Neural progenitor cell (in vitro differentiated cells): Measurements from ENCODE around the gene ETHE1. TPM values are rescaled to one million over a fixed set of nuclear protein-coding genes. Genes with fewer than 3 reads are reported as not detected.
A peak's percentile ranks its signal among the peaks of the same experiment; 100 is the strongest.

ENCODE experiments used
- DNase-seq: peaks from one replicate; pipeline ENCODE4 v3.0.0-alpha.2; 2016; ENCODE audit warnings: low spot score
- H2AFZ ChIP-seq: fragments of 200-600 bp; sonication (generic); replicated peaks from 2 replicates; pipeline ENCODE4 v1.6.1; 2016; ENCODE audit warnings: antibody characterized with exemption
- H3F3A ChIP-seq: fragments of 200-600 bp; sonication (generic); 2 replicates; pipeline ENCODE4 v1.6.1; 2016; ENCODE audit warnings: antibody characterized with exemption, low read depth
- H3K27ac ChIP-seq: fragments of 200-600 bp; sonication (generic); 2 replicates; pipeline ENCODE4 v1.5.1; 2016; ENCODE audit warnings: mild to moderate bottlenecking
- H3K27me3 ChIP-seq: fragments of 200-600 bp; sonication (generic); 2 replicates; pipeline ENCODE4 v1.6.1; 2016; ENCODE audit warnings: mild to moderate bottlenecking, moderate library complexity
- H3K36me3 ChIP-seq: fragments of 200-600 bp; sonication (generic); 2 replicates; pipeline ENCODE4 v1.5.1; 2016
- H3K4me1 ChIP-seq: fragments of 200-600 bp; sonication (generic); 2 replicates; pipeline ENCODE4 v1.6.1; 2016; ENCODE audit warnings: mixed run types
- H3K4me2 ChIP-seq: fragments of 200-600 bp; sonication (generic); 2 replicates; pipeline ENCODE4 v1.6.1; 2016
- H3K4me3 ChIP-seq: fragments of 200-600 bp; sonication (generic); 2 replicates; pipeline ENCODE4 v1.5.1; 2016
- H3K79me2 ChIP-seq: fragments of 200-600 bp; sonication (generic); 2 replicates; pipeline ENCODE4 v1.6.1; 2016; ENCODE audit warnings: low read depth
- H3K9ac ChIP-seq: fragments of 200-600 bp; sonication (generic); 2 replicates; pipeline ENCODE4 v1.6.1; 2016
- H3K9me3 ChIP-seq: fragments of 200-600 bp; sonication (generic); 2 replicates; pipeline ENCODE4 v1.5.1; 2016; ENCODE audit warnings: low read depth
- H4K20me1 ChIP-seq: fragments of 200-600 bp; sonication (generic); 2 replicates; pipeline ENCODE4 v1.6.1; 2016; ENCODE audit warnings: low read depth
- H3K27ac Mint-ChIP-seq: 3 replicates; pipeline ENCODE4 v1.8.0; 2021; ENCODE audit warnings: mixed read lengths
- H3K27me3 Mint-ChIP-seq: 2 replicates; pipeline ENCODE4 v1.8.0; 2022; ENCODE audit warnings: low read depth, mild to moderate bottlenecking, inconsistent platforms, moderate library complexity, mixed read lengths; ENCODE audit not compliant: insufficient read depth
- H3K36me3 Mint-ChIP-seq: 3 replicates; pipeline ENCODE4 v1.8.0; 2021; ENCODE audit warnings: mixed read lengths
- H3K4me1 Mint-ChIP-seq: 3 replicates; pipeline ENCODE4 v1.8.0; 2021; ENCODE audit warnings: mixed read lengths
- H3K4me3 Mint-ChIP-seq: 3 replicates; pipeline ENCODE4 v1.8.0; 2021; ENCODE audit warnings: mild to moderate bottlenecking, moderate library complexity, mixed read lengths
- H3K9me3 Mint-ChIP-seq: 3 replicates; pipeline ENCODE4 v1.8.0; 2020; ENCODE audit warnings: mixed read lengths
- EZH2 ChIP-seq: fragments of 200-600 bp; sonication (generic); IDR thresholded peaks from 2 replicates; pipeline ENCODE4 v1.6.1; 2017; ENCODE audit warnings: antibody characterized with exemption, mild to moderate bottlenecking, moderate library complexity
- EZH2phosphoT487 ChIP-seq: fragments of 200-600 bp; sonication (generic); IDR thresholded peaks from 2 replicates; pipeline ENCODE4 v1.6.1; 2017; ENCODE audit warnings: antibody characterized with exemption
- total RNA-seq: library from RNA; depleted of rRNA; stranded (reverse); fragments of >200 nt; gene quantifications from 2 replicates; pipeline ENCODE4 v1.2.3, GENCODE V29; 2015; ENCODE audit warnings: low replicate concordance
- TF ChIP-seq, protein P1 (sequence below): fragments of 200-600 bp; sonication (generic); IDR thresholded peaks from 2 replicates; pipeline ENCODE4 v1.5.1; 2017; ENCODE audit warnings: antibody characterized with exemption, mild to moderate bottlenecking

ETHE1 gene
- total RNA-seq, 1 donor from 2014 or later: 13.6 TPM

GRCh38 chr19:43503501-43504425 is 23.2 kb downstream of the ETHE1 start:
- H3K36me3 Mint-ChIP-seq: peaks cover 7% of the 10 kb centered on the region

DNA sequence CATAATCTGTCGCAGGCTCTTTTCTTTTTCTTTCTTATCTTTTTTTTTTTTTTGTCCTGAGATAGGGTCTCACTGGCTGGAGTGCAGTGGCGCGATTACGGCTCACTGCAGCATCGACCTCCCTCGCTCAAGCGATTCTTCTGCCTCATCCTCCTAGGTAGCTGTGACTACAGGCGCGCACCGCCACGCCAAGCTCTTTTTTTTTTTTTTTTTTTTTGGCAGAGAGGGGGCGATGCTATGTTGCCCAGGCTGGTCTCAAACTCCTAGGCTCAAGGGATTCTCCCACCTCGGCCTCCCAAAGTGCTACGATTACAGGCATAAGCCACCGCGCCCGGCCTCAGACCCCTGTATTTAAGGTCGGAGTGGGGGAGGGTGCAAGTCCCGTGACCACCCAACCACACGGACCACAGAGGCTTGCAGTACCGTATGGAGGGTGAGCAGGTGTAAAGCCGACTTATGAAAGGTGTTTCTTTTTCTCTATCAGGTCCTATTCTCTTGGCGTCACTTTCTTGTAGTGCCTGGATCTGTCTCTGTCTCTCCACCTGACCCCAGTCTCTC is 24.5 kb downstream of the ETHE1 start:
- H3K27ac ChIP-seq: no peak overlapping the region
- Mint-ChIP-seq H3K9me3 (no peaks in the 10 kb centered on the region), H3K4me3 (peak overlapping the region; percentile 84), H3K4me1 (peaks cover 17% of the 10 kb centered on the region), H3K27ac (no peak overlapping the region), H3K27me3 (peaks cover 12% of the 10 kb centered on the region), H3K36me3 (peaks cover 5% of the 10 kb centered on the region)
- H3F3A ChIP-seq: peaks cover 22% of the 10 kb centered on the region
- H4K20me1 ChIP-seq: no peaks in the 10 kb centered on the region
- no peaks in the 10 kb centered on the region for H3K36me3 ChIP-seq
- no peak overlapping the region for H3K9ac ChIP-seq
- no peaks in the 10 kb centered on the region for H3K9me3 ChIP-seq
- H3K79me2 ChIP-seq: no peaks in the 10 kb centered on the region
- H3K4me1 ChIP-seq: peaks cover 5% of the 10 kb centered on the region
- H3K27me3 ChIP-seq: peaks cover 12% of the 10 kb centered on the region
- TF ChIP-seq EZH2: no peak
- TF ChIP-seq, protein P1, sequence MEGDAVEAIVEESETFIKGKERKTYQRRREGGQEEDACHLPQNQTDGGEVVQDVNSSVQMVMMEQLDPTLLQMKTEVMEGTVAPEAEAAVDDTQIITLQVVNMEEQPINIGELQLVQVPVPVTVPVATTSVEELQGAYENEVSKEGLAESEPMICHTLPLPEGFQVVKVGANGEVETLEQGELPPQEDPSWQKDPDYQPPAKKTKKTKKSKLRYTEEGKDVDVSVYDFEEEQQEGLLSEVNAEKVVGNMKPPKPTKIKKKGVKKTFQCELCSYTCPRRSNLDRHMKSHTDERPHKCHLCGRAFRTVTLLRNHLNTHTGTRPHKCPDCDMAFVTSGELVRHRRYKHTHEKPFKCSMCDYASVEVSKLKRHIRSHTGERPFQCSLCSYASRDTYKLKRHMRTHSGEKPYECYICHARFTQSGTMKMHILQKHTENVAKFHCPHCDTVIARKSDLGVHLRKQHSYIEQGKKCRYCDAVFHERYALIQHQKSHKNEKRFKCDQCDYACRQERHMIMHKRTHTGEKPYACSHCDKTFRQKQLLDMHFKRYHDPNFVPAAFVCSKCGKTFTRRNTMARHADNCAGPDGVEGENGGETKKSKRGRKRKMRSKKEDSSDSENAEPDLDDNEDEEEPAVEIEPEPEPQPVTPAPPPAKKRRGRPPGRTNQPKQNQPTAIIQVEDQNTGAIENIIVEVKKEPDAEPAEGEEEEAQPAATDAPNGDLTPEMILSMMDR: no peak
- no peak for TF ChIP-seq EZH2phosphoT487
- no peak for DNase-seq
- H2AFZ ChIP-seq: no peak overlapping the region
- no peak overlapping the region for H3K4me3 ChIP-seq
- H3K4me2 ChIP-seq: no peak overlapping the region

More at GRCh38 chr19:43503501-43504425, 23.2 kb downstream of the ETHE1 start:
- peak overlapping the region; percentile 95 for H2AFZ ChIP-seq
- Mint-ChIP-seq H3K9me3 (no peaks in the 10 kb centered on the region), H3K27me3 (peaks cover 12% of the 10 kb centered on the region), H3K27ac (no peak overlapping the region), H3K4me1 (peaks cover 17% of the 10 kb centered on the region), H3K4me3 (peak overlapping the region; percentile 84)
- H3K9me3 ChIP-seq: no peaks in the 10 kb centered on the region
- peak; percentile 99 for DNase-seq
- H3K4me1 ChIP-seq: peaks cover 5% of the 10 kb centered on the region
- no peaks in the 10 kb centered on the region for H3K36me3 ChIP-seq
- peak overlapping the region; percentile 98 for H3K4me2 ChIP-seq
- no peak overlapping the region for H3K27ac ChIP-seq
- H3F3A ChIP-seq: peaks cover 22% of the 10 kb centered on the region
- H3K9ac ChIP-seq: peak overlapping the region; percentile 15
- peaks cover 12% of the 10 kb centered on the region for H3K27me3 ChIP-seq
- no peaks in the 10 kb centered on the region for H3K79me2 ChIP-seq
- peak overlapping the region; percentile 72 for H3K4me3 ChIP-seq
- H4K20me1 ChIP-seq: no peaks in the 10 kb centered on the region
- TF ChIP-seq EZH2 (no peak), EZH2phosphoT487 (no peak)
- TF ChIP-seq, protein P1: peak; percentile 60

DNA sequence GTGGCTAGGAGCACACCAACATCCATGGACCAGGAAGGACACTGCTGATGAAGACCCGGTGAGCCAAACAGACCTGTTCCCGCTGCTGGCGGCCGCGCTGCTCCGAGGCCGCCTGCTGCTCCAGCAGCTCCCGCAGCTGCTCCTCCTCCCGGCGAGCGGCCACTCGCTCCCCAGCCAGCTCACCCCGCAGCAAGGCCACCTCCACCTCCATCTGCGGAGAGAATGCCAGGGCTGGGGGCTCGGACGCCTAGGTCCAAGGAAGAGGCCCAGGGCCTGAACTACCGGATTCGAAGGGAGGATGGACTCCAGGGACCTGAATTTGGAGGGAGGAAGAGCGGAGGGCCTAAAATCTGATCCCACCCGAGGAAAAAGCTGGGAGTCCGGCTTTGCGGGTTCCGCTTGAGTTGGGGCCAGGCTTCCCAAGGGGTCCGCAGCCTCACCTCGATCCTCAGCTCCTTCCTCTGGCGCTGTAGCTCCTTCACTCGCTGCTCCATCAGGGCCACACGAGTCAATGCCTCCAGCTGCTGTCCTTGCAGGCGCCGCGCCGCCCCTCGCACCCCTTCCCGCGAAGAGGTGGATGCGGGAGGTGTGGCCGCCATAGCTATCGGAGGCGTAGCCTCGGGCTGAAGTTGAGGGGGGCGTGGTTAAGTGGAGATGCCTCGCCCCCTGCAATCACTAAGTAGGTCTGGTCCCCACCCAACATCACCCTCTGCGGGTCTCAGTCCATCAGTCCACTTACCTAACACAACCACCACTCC is 25.2 kb downstream of the ETHE1 start:
- peaks cover 5% of the 10 kb centered on the region for H3K36me3 Mint-ChIP-seq
- H3K4me1 Mint-ChIP-seq: peaks cover 17% of the 10 kb centered on the region
- H3K27ac Mint-ChIP-seq: no peak overlapping the region
- H3K27me3 Mint-ChIP-seq: peaks cover 12% of the 10 kb centered on the region
- Histone ChIP-seq H3K36me3 (no peaks in the 10 kb centered on the region), H3K27me3 (peaks cover 12% of the 10 kb centered on the region), H3K4me3 (peak overlapping the region; percentile 21), H4K20me1 (no peaks in the 10 kb centered on the region), H3K9me3 (no peaks in the 10 kb centered on the region), H3K27ac (no peak overlapping the region), H3K79me2 (no peaks in the 10 kb centered on the region), H2AFZ (no peak overlapping the region), H3F3A (peaks cover 22% of the 10 kb centered on the region), H3K4me1 (peaks cover 5% of the 10 kb centered on the region), H3K9ac (no peak overlapping the region), H3K4me2 (peak overlapping the region; percentile 20)
- peak overlapping the region; percentile 73 for H3K4me3 Mint-ChIP-seq
- DNase-seq: peak; percentile 64
- H3K9me3 Mint-ChIP-seq: no peaks in the 10 kb centered on the region
- TF ChIP-seq EZH2phosphoT487: no peak
- TF ChIP-seq, protein P1: no peak
- TF ChIP-seq EZH2: no peak
